ENCODE measurements around the gene AREL1.
A peak's percentile ranks its signal among the peaks of the same experiment; 100 is the strongest.

Gene AREL1

DNA sequence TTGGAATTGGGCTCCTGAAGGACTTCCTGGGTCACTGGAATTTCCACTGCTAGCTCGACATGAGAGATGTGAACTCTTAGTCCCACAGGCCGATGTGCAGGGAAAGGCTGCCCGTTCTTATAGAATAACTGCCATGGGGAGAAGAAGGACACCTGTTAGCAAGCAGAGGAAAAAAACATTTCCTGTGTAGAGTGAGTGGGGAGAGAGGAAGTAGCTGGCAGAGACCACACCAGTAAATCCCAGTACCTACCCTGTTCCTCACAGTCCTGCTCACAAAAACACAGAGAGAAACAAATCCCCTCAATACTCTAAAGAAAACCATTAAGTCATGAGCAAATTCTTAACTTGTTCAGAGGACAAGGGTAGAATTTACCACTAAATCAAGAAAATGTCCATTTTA is 29.5 kb downstream of the AREL1 start:
- peaks cover 64% of the 10 kb centered on the region for H3K36me3 ChIP-seq (ENCODE audit: insufficient read depth, low read length)
- H3K9me3 ChIP-seq (ENCODE audit: insufficient read depth, low read depth, low read length): no peaks in the 10 kb centered on the region
- H3K9me2 ChIP-seq (replicated peaks; ENCODE audit: low read depth, low read length): no peaks in the 10 kb centered on the region
- no peak overlapping the region for H3K4me3 ChIP-seq (ENCODE audit: low read length, poor library complexity, severe bottlenecking)
- TF ChIP-seq, protein P1, sequence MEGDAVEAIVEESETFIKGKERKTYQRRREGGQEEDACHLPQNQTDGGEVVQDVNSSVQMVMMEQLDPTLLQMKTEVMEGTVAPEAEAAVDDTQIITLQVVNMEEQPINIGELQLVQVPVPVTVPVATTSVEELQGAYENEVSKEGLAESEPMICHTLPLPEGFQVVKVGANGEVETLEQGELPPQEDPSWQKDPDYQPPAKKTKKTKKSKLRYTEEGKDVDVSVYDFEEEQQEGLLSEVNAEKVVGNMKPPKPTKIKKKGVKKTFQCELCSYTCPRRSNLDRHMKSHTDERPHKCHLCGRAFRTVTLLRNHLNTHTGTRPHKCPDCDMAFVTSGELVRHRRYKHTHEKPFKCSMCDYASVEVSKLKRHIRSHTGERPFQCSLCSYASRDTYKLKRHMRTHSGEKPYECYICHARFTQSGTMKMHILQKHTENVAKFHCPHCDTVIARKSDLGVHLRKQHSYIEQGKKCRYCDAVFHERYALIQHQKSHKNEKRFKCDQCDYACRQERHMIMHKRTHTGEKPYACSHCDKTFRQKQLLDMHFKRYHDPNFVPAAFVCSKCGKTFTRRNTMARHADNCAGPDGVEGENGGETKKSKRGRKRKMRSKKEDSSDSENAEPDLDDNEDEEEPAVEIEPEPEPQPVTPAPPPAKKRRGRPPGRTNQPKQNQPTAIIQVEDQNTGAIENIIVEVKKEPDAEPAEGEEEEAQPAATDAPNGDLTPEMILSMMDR (conservative IDR thresholded peaks at IDR 0.05; ENCODE audit: low read length): no peak
- no peak for TF ChIP-seq EZH2phosphoT487 (IDR thresholded peaks at IDR 0.05; ENCODE audit: borderline replicate concordance)
- H3K9ac ChIP-seq (ENCODE audit: low read depth, low read length, poor library complexity, severe bottlenecking): no peak overlapping the region
- no peaks in the 10 kb centered on the region for H3K79me2 ChIP-seq (ENCODE audit: insufficient read depth, low read length)
- no peaks in the 10 kb centered on the region for H3K27me3 ChIP-seq (ENCODE audit: insufficient read depth, low read length, poor library complexity, severe bottlenecking)
- H4K20me1 ChIP-seq (ENCODE audit: insufficient read depth, low read length, poor library complexity, severe bottlenecking): no peaks in the 10 kb centered on the region
- no peak overlapping the region for H2AFZ ChIP-seq (ENCODE audit: low read length)
- H3K4me1 ChIP-seq (ENCODE audit: insufficient read depth, low read length, poor library complexity, severe bottlenecking): peaks cover 10% of the 10 kb centered on the region
- peak overlapping the region; percentile 31 for H3K4me2 ChIP-seq (ENCODE audit: low read depth, low read length, poor library complexity, severe bottlenecking)
- H3F3A ChIP-seq (ENCODE audit: low read depth): no peaks in the 10 kb centered on the region

DNA sequence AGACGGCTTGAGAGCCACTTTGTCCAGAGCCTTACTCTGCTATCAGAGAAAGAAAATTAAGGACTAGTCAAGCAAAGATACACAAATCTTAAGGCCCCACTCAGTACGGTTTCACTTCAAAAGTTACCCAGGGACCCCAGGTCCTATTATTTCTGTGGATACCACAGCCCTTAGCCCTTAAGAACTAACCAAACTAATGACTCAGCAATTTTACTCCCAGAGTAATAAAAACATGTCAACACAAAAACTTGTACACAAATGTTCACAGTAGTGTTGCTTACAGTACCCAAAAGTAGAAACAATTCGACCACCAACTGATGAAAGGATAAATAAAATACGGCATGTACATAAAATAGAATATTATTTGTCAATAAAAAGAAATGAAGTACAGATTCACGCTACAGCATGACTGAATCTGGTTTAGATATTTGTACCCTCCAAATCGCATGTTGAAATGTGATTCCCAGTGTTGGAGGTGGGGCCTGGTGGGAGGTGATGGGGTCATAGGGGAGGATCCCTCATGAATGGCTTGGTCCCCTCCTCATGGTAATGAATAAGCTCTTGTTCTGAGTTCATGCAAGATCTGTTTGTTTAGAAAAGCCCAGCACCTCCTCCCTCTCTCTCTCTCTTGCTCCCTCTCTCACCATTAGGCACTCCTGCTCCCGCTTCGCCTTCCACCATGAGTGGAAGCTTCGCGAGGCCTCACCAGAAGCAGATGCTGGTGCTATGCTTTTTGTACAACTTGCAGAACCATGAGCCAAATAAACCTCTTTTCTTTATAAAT is 30.5 kb downstream of the AREL1 start:
- TF ChIP-seq, protein P1 (conservative IDR thresholded peaks at IDR 0.05; ENCODE audit: low read length): no peak
- TF ChIP-seq EZH2phosphoT487 (IDR thresholded peaks at IDR 0.05; ENCODE audit: borderline replicate concordance): no peak
- no peaks in the 10 kb centered on the region for H3K9me2 ChIP-seq (replicated peaks; ENCODE audit: low read depth, low read length)
- no peak overlapping the region for H3K4me2 ChIP-seq (ENCODE audit: low read depth, low read length, poor library complexity, severe bottlenecking)
- no peaks in the 10 kb centered on the region for H4K20me1 ChIP-seq (ENCODE audit: insufficient read depth, low read length, poor library complexity, severe bottlenecking)
- no peaks in the 10 kb centered on the region for H3F3A ChIP-seq (ENCODE audit: low read depth)
- H3K9ac ChIP-seq (ENCODE audit: low read depth, low read length, poor library complexity, severe bottlenecking): no peak overlapping the region
- H2AFZ ChIP-seq (ENCODE audit: low read length): no peak overlapping the region
- no peaks in the 10 kb centered on the region for H3K79me2 ChIP-seq (ENCODE audit: insufficient read depth, low read length)
- peaks cover 64% of the 10 kb centered on the region for H3K36me3 ChIP-seq (ENCODE audit: insufficient read depth, low read length)
- no peaks in the 10 kb centered on the region for H3K9me3 ChIP-seq (ENCODE audit: insufficient read depth, low read depth, low read length)
- H3K4me1 ChIP-seq (ENCODE audit: insufficient read depth, low read length, poor library complexity, severe bottlenecking): peaks cover 10% of the 10 kb centered on the region
- H3K27me3 ChIP-seq (ENCODE audit: insufficient read depth, low read length, poor library complexity, severe bottlenecking): no peaks in the 10 kb centered on the region
- no peak overlapping the region for H3K4me3 ChIP-seq (ENCODE audit: low read length, poor library complexity, severe bottlenecking)

DNA sequence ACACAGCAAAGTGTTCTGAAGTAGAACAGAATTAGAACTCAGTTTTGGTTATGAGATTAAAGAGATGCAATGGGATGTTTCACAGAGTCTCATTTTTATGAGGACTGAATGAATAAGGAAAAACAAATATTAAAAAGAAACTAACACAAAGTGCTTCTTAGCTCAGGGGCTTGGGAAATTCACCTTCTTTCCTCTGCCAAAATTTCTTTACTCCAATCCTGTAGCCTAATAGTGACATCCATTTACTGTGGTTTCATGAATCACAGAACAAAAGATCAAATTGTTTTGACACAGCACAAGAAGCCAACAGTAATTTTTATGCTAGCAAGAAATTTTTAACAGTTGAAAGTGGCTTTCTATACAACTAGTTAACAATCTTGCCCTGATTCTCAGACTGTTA is 37.7 kb downstream of the AREL1 start:
- H3K9ac ChIP-seq (ENCODE audit: low read depth, low read length, poor library complexity, severe bottlenecking): no peak overlapping the region
- peaks cover 61% of the 10 kb centered on the region for H3K36me3 ChIP-seq (ENCODE audit: insufficient read depth, low read length)
- H3K79me2 ChIP-seq (ENCODE audit: insufficient read depth, low read length): no peaks in the 10 kb centered on the region
- H3K4me2 ChIP-seq (ENCODE audit: low read depth, low read length, poor library complexity, severe bottlenecking): no peak overlapping the region
- H2AFZ ChIP-seq (ENCODE audit: low read length): no peak overlapping the region
- no peaks in the 10 kb centered on the region for H4K20me1 ChIP-seq (ENCODE audit: insufficient read depth, low read length, poor library complexity, severe bottlenecking)
- H3K9me3 ChIP-seq (ENCODE audit: insufficient read depth, low read depth, low read length): no peaks in the 10 kb centered on the region
- no peaks in the 10 kb centered on the region for H3K4me1 ChIP-seq (ENCODE audit: insufficient read depth, low read length, poor library complexity, severe bottlenecking)
- TF ChIP-seq EZH2phosphoT487 (IDR thresholded peaks at IDR 0.05; ENCODE audit: borderline replicate concordance): no peak
- TF ChIP-seq, protein P1 (conservative IDR thresholded peaks at IDR 0.05; ENCODE audit: low read length): no peak
- no peaks in the 10 kb centered on the region for H3K27me3 ChIP-seq (ENCODE audit: insufficient read depth, low read length, poor library complexity, severe bottlenecking)
- no peaks in the 10 kb centered on the region for H3F3A ChIP-seq (ENCODE audit: low read depth)
- no peaks in the 10 kb centered on the region for H3K9me2 ChIP-seq (replicated peaks; ENCODE audit: low read depth, low read length)
- no peak overlapping the region for H3K4me3 ChIP-seq (ENCODE audit: low read length, poor library complexity, severe bottlenecking)
